Epithelial cell of esophagus (primary cell): Measurements from ENCODE around the gene KATNAL1.

Source experiments
- DNase-seq: peaks from one replicate; pipeline ENCODE4 v3.0.0; 2010; ENCODE audit warnings: low read depth
- H3K4me3 ChIP-seq: 2 replicates; pipeline ENCODE4 v1.5.1; 2011; ENCODE audit warnings: mild to moderate bottlenecking, low read length, control low read depth
- TF ChIP-seq, protein P1 (sequence below): IDR thresholded peaks from 2 replicates; pipeline ENCODE4 v1.5.1; 2011; ENCODE audit warnings: low read depth, mild to moderate bottlenecking, low read length, control low read depth, inconsistent platforms; ENCODE audit not compliant: insufficient read depth; ENCODE audit errors: missing control alignments

KATNAL1 gene

DNA sequence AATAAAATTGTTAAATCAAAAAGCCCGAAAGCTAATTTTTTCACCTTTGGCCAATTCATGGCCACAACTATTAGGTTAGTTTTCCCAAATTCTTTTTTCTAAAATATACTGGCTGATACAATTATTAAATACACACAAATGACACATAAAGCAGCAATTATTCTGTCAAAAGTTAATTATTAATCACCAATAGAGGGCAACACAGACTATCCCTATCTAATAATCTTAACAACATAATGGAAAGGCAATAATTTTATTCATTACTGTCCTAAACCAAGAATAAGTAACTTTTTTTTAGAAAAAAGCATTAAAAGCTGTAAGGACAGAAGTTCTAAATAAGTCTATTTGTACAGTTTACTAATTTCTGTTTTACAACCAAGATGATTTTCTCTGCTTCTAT lies 51.7 kb downstream of the KATNAL1 start:
- H3K4me3 ChIP-seq, result no peak overlapping the region
- TF ChIP-seq, protein P1, sequence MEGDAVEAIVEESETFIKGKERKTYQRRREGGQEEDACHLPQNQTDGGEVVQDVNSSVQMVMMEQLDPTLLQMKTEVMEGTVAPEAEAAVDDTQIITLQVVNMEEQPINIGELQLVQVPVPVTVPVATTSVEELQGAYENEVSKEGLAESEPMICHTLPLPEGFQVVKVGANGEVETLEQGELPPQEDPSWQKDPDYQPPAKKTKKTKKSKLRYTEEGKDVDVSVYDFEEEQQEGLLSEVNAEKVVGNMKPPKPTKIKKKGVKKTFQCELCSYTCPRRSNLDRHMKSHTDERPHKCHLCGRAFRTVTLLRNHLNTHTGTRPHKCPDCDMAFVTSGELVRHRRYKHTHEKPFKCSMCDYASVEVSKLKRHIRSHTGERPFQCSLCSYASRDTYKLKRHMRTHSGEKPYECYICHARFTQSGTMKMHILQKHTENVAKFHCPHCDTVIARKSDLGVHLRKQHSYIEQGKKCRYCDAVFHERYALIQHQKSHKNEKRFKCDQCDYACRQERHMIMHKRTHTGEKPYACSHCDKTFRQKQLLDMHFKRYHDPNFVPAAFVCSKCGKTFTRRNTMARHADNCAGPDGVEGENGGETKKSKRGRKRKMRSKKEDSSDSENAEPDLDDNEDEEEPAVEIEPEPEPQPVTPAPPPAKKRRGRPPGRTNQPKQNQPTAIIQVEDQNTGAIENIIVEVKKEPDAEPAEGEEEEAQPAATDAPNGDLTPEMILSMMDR, result no peak
- DNase-seq, result no peak

DNA sequence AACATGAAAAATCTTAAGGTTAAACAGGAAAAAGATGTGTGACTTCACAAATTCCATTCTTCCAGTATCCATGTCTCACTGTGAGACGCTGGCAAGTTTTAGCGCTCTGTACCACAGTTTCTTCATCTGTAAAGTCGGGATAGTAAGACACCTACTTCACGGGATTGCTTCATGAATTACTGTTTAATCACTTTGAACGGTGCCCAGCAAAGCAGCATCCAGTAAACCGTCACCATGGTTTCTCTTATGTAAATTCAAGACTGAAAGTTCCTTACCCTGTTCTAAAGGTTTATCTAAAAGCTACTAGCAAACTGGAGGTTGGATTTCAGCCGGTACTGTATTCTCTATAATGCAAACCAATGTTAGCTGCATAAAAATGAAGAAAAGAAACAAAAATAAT lies 53.5 kb downstream of the KATNAL1 start:
- H3K4me3 ChIP-seq, result no peak overlapping the region
- DNase-seq, result no peak
- TF ChIP-seq, protein P1, result no peak

DNA sequence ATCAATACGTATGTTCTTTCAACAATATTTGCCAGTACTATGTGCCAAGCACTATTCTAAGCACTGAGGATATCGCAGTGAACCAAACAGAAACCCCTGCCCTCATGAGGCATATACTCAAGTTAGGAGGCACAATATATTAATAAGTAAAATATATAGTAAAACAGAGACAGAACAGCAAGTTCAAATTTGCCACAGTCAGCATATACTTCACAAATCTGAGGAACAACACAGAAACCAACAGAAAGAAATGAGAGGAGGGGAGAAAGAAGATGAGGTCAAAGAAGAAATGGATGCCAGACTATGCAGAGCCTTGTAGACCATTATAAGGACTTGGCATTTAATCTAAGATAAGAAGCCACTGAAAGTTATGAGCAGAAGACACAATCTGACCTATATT lies 59.9 kb downstream of the KATNAL1 start:
- no peak overlapping the region for H3K4me3 ChIP-seq
- DNase-seq, result no peak

DNA sequence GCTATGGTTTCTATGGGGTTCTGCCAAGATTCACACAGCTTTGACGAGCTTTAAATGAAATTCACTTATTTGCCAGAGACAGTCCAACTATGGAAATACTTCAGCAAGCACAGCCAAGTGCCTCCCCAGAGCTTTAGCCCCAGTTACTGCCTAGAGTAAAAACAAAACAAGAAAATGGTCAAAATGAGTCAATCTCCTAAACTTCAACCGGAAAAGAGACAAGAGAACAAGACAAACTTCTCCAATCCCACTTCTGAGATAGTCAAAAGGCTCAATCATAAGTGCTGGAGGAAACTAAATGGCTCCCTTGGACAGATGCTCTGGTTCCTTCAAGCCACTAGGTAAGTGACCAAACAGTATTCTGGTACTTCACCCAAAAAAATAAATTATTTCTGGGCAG lies 65.8 kb downstream of the KATNAL1 start:
- no peak overlapping the region for H3K4me3 ChIP-seq
- TF ChIP-seq, protein P1, result no peak
- no peak for DNase-seq

More for the DNA sequence above, 59.9 kb downstream of the KATNAL1 start:
- TF ChIP-seq, protein P1, result no peak

DNA sequence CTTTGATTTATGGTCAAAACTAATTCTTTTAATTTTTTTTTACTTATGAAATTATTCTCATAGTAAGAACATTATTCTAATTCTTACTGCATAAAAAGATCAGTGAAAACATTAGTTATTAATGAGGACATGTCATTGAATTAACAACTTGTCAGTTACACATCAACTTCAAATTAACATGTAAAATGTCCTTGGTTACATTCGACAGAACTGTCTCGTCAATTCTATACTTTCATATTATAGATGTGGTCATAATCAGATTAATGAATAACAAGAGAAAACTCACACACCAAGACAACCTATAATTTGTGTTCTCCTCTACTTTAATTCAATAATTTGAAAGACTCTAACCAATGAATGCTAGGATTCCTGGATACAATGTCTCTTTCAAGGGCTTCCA lies 66.7 kb downstream of the KATNAL1 start:
- TF ChIP-seq, protein P1, result no peak

DNA sequence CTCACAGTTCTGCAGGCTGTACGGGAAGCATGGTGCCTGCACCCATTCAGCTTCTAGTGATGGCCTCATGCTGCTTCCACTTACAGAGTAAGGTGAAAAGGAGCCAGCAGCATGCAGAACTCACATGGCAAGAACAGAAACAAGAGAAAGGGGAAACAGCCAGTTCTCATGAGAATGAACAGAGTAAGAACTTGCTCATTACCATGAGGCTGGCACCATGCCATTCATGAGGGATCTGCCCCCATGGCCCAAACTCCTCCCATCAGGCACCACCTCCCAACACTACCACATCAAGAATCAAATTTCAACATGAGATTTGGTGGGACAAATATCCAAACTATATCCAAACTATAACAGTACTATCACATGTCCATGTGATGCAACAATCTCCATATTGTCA lies 72.1 kb downstream of the KATNAL1 start:
- TF ChIP-seq, protein P1, result no peak
- no peak overlapping the region for H3K4me3 ChIP-seq
- no peak for DNase-seq

More for the DNA sequence above, 66.7 kb downstream of the KATNAL1 start:
- no peak overlapping the region for H3K4me3 ChIP-seq
- DNase-seq, result no peak

DNA sequence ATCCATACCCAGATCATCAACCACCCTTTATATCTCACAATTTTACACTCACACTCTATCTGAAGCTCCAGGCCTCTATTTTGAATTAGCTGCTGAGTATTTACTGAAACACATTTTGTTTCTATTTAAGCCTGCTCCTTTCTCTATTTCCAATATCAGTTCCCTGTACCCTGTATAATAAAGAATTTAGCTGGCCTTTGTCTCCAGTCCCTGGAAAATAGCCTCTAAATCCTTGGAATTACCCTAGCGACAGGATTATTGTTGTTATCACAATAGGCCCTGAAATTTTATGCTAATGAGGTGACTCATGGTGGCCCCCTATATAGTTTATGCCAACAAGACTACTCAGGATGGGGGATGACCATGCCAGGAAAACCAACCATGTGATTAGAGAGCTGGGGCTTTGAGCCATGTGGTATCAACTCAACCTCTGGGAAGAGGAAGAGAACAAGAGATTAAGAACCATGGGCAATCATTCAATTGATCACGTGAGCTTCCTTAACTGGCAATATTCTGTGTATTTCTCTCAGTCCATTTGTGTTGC lies 72.7 kb downstream of the KATNAL1 start:
- H3K4me3 ChIP-seq, result no peak overlapping the region
- TF ChIP-seq, protein P1, result no peak
- no peak for DNase-seq
